NCI-H1436 (cell line): Measurements from ENCODE around the gene TADA1.

Experiments used
- DNase-seq: peaks from one replicate; lab custom pipeline; 2025; lab: John Stamatoyannopoulos, UW

TADA1 gene

GRCh38 chr1:166875734-166876539, at the start of gene TADA1:
Gene TADA1 (minus strand): TSS chr1:166876264. CDS start chr1:166876233, 31 bp downstream.
- peak; percentile 98 for DNase-seq

GRCh38 chr1:166924823-166925541, 48.9 kb upstream of the TADA1 start:
- DNase-seq = no peak

- no peak for DNase-seq
These were observed 44.8 kb upstream of the TADA1 start for GRCh38 chr1:166920561-166921475.

- DNase-seq = no peak
These were observed 42.9 kb upstream of the TADA1 start for GRCh38 chr1:166918956-166919316.

GRCh38 chr1:166918088-166918955, 42.3 kb upstream of the TADA1 start:
- no peak for DNase-seq

- DNase-seq = no peak
These were observed 39.9 kb upstream of the TADA1 start for GRCh38 chr1:166915941-166916340.

- DNase-seq = no peak
These were observed 39.0 kb upstream of the TADA1 start for GRCh38 chr1:166915042-166915441.

- DNase-seq = no peak
These were observed 38.0 kb upstream of the TADA1 start for GRCh38 chr1:166914111-166914510.

- no peak for DNase-seq
These were observed 35.6 kb upstream of the TADA1 start for GRCh38 chr1:166911624-166912023.

GRCh38 chr1:166910396-166910994, 34.4 kb upstream of the TADA1 start:
- DNase-seq = peak; percentile 82

- DNase-seq = no peak
These were observed 32.9 kb upstream of the TADA1 start for GRCh38 chr1:166908942-166909341.

GRCh38 chr1:166907763-166908162, 31.7 kb upstream of the TADA1 start:
- no peak for DNase-seq

GRCh38 chr1:166907051-166907450, 31.0 kb upstream of the TADA1 start:
- no peak for DNase-seq

GRCh38 chr1:166906647-166907046, 30.6 kb upstream of the TADA1 start:
- no peak for DNase-seq

- no peak for DNase-seq
These were observed 29.8 kb upstream of the TADA1 start for GRCh38 chr1:166905900-166906299.

GRCh38 chr1:166905136-166905535, 29.1 kb upstream of the TADA1 start:
- no peak for DNase-seq

GRCh38 chr1:166903232-166903631, 27.2 kb upstream of the TADA1 start:
- DNase-seq = no peak

GRCh38 chr1:166902279-166902678, 26.2 kb upstream of the TADA1 start:
- no peak for DNase-seq

- no peak for DNase-seq
These were observed 24.9 kb upstream of the TADA1 start for GRCh38 chr1:166900987-166901386.

- DNase-seq = no peak
These were observed 23.7 kb upstream of the TADA1 start for GRCh38 chr1:166899769-166900168.

- no peak for DNase-seq
These were observed 19.7 kb upstream of the TADA1 start for GRCh38 chr1:166895766-166896165.
